ENCODE results near the gene FABP3. TPM values are rescaled to one million over a fixed set of nuclear protein-coding genes. Genes with fewer than 3 reads are reported as not detected.

Gene FABP3
- total and polyA plus RNA-seq, 2 experiments from 2014 or later, result 19.3 to 50.2 TPM

- TF ChIP-seq ZNF331 (CRISPR knock-in tag; IDR thresholded peaks at IDR 0.05; ENCODE audit: low read depth) (no peak), CTCF (conservative IDR thresholded peaks at IDR 0.05; ENCODE audit: low read depth in 2 of 2) (no peak), REST (IDR thresholded peaks at IDR 0.05; ENCODE audit: unreplicated experiment) (no peak)
These were observed 38.0 kb upstream of the FABP3 start (continued) for GRCh38 chr1:31410871-31411270.

GRCh38 chr1:31409946-31410858 is 37.3 kb upstream of the FABP3 start:
- Histone ChIP-seq H4K20me1 (replicated peaks; ENCODE audit: insufficient read depth) (no peaks in the 10 kb centered on the region), H3F3A (replicated peaks; ENCODE audit: low read depth) (no peaks in the 10 kb centered on the region), H3K4me1 (ENCODE audit: insufficient read depth) (peaks cover 8% of the 10 kb centered on the region), H3K4me2 (no peak overlapping the region), H3K79me2 (replicated peaks; ENCODE audit: insufficient read depth) (peaks cover 7% of the 10 kb centered on the region), H3K27me3 (ENCODE audit: insufficient read depth) (peaks cover 10% of the 10 kb centered on the region; the same call in 1 of the 2 replicates), H3K27ac (ENCODE audit: low read depth) (no peak overlapping the region), H3K36me3 (ENCODE audit: insufficient read depth) (no peaks in the 10 kb centered on the region), H2AFZ (no peak overlapping the region), H3K9me2 (ENCODE audit: insufficient read depth) (no peaks in the 10 kb centered on the region), H3K4me3 (no peak overlapping the region)
- Mint-ChIP-seq H3K27ac (no peak overlapping the region), H3K4me1 (peaks cover 20% of the 10 kb centered on the region), H3K27me3 (ENCODE audit: insufficient read depth, low read depth, poor library complexity) (peaks cover 19% of the 10 kb centered on the region), H3K36me3 (ENCODE audit: low read depth) (no peaks in the 10 kb centered on the region; the same call in 2 of the 3 replicates), H3K9me3 (no peaks in the 10 kb centered on the region), H3K4me3 (no peak overlapping the region)
- DNase-seq (ENCODE audit: low spot score) (no peak), ATAC-seq (no peak)
- TF ChIP-seq EZH2 (IDR thresholded peaks at IDR 0.05; ENCODE audit: low read depth, unreplicated experiment), result no peak
- TF ChIP-seq REST (IDR thresholded peaks at IDR 0.05; ENCODE audit: unreplicated experiment), result no peak
- no peak for TF ChIP-seq POLR2AphosphoS5 (IDR thresholded peaks at IDR 0.05; ENCODE audit: low read depth)
- no peak for TF ChIP-seq JUNB (IDR thresholded peaks at IDR 0.05; ENCODE audit: unreplicated experiment)
- TF ChIP-seq ETS1 (IDR thresholded peaks at IDR 0.05), result no peak
- no peak for TF ChIP-seq STAT1 (IDR thresholded peaks at IDR 0.05; ENCODE audit: unreplicated experiment)
